ENCODE measurements around the gene ZNF445.

DNA sequence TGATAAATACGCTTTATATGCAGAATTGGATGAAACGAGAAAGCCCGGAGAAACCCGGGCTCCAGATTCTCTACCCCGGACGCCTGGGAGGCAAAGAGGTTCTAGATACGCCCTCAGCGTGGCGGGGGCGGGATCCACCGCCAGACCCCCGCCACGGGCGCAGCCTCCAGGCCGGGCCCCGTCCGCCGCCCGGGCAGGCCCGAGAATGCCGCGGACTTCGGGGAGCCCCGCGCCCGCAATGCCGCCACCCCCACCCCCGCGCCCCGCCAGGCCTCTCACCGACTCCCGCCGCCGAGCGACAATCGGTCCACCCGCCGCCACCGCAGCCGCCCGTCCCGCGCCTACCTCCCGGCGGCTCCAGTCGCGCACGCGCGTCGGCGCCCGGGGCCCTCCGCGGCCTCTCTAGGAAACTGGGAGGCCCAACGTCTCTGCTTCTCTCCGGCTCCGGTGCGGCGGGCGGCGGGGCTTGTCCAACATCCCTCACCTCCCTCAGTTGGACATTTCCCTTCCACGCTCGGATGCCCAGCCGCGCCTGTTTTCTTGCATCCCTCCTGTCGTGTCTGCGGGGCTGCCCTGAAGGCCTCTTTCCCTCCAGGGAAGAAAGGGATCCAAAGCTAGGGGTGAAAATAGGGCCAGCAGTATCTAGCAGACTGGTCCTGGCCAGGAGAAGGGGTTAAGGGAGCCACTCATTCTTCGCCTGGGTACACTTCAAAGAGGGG, at the start of gene ZNF445:
- TF ChIP-seq, protein P1, sequence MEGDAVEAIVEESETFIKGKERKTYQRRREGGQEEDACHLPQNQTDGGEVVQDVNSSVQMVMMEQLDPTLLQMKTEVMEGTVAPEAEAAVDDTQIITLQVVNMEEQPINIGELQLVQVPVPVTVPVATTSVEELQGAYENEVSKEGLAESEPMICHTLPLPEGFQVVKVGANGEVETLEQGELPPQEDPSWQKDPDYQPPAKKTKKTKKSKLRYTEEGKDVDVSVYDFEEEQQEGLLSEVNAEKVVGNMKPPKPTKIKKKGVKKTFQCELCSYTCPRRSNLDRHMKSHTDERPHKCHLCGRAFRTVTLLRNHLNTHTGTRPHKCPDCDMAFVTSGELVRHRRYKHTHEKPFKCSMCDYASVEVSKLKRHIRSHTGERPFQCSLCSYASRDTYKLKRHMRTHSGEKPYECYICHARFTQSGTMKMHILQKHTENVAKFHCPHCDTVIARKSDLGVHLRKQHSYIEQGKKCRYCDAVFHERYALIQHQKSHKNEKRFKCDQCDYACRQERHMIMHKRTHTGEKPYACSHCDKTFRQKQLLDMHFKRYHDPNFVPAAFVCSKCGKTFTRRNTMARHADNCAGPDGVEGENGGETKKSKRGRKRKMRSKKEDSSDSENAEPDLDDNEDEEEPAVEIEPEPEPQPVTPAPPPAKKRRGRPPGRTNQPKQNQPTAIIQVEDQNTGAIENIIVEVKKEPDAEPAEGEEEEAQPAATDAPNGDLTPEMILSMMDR (IDR thresholded peaks at IDR 0.05; ENCODE audit: extremely low read depth in 1 of 2, insufficient read depth in 1 of 2, low read depth in 1 of 2, low read length in 2 of 2): no peak
- TF ChIP-seq MAX (IDR thresholded peaks at IDR 0.05; ENCODE audit: insufficient read depth, insufficient read length) (no peak), POLR2A (IDR thresholded peaks at IDR 0.05; ENCODE audit: low read depth, low read length) (peak; percentile 79), FOS (IDR thresholded peaks at IDR 0.05; ENCODE audit: borderline replicate concordance, insufficient read depth, low read length) (no peak), GATA2 (IDR thresholded peaks at IDR 0.05; ENCODE audit: insufficient read depth, insufficient read length, low read depth, low read length) (no peak), EZH2 (IDR thresholded peaks at IDR 0.05; ENCODE audit: borderline replicate concordance, low read depth, low read length, severe bottlenecking) (no peak)

All from endothelial cell of umbilical vein (primary cell).